Thoracic aorta (tissue), 2 donors: Measurements from ENCODE around the gene PMEL. TPM values are rescaled to one million over a fixed set of nuclear protein-coding genes. Genes with fewer than 3 reads are reported as not detected.
A peak's percentile ranks its signal among the peaks of the same experiment; 100 is the strongest.

Experiments used
- ATAC-seq: fragments of 150-250 bp; one replicate; pipeline ENCODE4 v1.8.0; 2017; ENCODE audit warnings: low read depth; ENCODE audit not compliant: insufficient number of reproducible peaks, low FRiP score
- DNase-seq: peaks from one replicate; pipeline ENCODE4 v3.0.0-alpha.2; 2020; ENCODE audit warnings: low spot score
- H3K27ac ChIP-seq, 2 donors: fragments of 200-600 bp; sonication (generic); 1 replicate in 1 of 2; 2 replicates in 1 of 2; pipeline ENCODE4 v1.5.1; 2016; ENCODE audit warnings: mild to moderate bottlenecking in 2 of 2, moderate library complexity in 2 of 2
- H3K27me3 ChIP-seq: fragments of 200-600 bp; sonication (generic); replicated peaks from 2 replicates; pipeline ENCODE4 v1.6.0; 2016; ENCODE audit warnings: mild to moderate bottlenecking; ENCODE audit not compliant: insufficient read depth
- H3K36me3 ChIP-seq: fragments of 200-600 bp; sonication (generic); one replicate; pipeline ENCODE4 v1.5.1; 2016
- H3K4me1 ChIP-seq, 2 donors: fragments of 200-600 bp; sonication (generic); 1 replicate in 1 of 2; 2 replicates in 1 of 2; pipeline versions ENCODE4 v1.5.1 to v1.6.0; 2016; ENCODE audit warnings: low read depth in 2 of 2, mild to moderate bottlenecking in 1 of 2; ENCODE audit not compliant: control insufficient read depth in 1 of 2
- H3K4me3 ChIP-seq: fragments of 200-600 bp; sonication (generic); 2 replicates; pipeline ENCODE4 v1.5.1; 2016; ENCODE audit warnings: mild to moderate bottlenecking
- H3K9me3 ChIP-seq: fragments of 200-600 bp; sonication (generic); 2 replicates; pipeline ENCODE4 v1.5.1; 2016
- CTCF ChIP-seq: fragments of 200-600 bp; sonication (generic); IDR thresholded peaks from one replicate; pipeline ENCODE4 v1.5.1; 2019; ENCODE audit warnings: antibody characterized with exemption
- total RNA-seq, 2 donors: library from RNA; depleted of rRNA; stranded (reverse); fragments of >200 nt; gene quantifications; one replicate each; pipeline versions ENCODE4 v1.1.0 to v1.2.3, GENCODE V29; 2016

The PMEL gene
- total RNA-seq, 2 donors from 2014 or later = 0.99 TPM; not detected in 1

DNA sequence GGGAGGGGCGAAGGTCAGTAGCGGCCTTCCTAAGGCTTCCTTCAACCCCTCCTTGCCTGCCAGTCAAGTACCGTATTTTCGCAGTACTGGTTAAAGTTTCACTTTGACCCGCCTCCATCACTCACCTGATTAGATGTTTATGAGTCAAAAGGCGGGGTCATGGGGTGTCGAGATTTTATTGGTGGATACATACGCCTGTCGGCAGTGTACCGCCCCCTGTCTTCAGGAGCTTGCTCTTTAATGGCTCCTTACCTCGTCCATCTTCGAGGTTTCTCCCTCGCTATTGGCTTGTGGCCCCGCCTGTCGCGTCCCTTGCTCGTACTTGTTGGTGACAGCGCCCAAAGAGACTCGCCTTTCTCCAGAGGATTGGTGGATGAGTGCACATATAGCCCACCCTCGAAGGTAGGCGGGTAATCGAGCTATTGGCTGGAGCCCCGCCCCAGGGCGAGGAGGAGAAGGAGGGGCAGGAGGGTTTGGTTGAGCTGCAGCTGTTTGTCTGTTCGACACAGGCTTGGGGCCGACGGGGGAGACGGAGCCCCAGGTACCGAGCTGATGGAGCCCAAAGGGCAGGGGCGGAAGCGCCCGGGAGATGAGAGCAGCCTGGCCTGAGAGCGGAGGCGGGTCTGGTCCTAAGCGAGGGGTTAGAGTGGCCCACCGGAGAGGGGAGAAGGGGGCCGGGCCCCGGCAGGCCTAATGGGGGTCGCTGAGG is 7.9 kb upstream of the PMEL start, which contains the start of gene RAB5B:
RAB5B (plus strand) TSS at position 480 of the 709 bp plus-strand sequence. CDS start 12,883 bp downstream, outside the sequence.
- no peak for TF ChIP-seq CTCF
- Histone ChIP-seq H3K27me3 (no peaks in the 10 kb centered on the region), H3K36me3 (no peaks in the 10 kb centered on the region), H3K9me3 (no peaks in the 10 kb centered on the region), H3K27ac (peak within 1 kb of the TSS; percentile 97), H3K4me3 (peak within 1 kb of the TSS; percentile 98), H3K4me1 (peaks cover 17 to 50% of the 10 kb centered on the region in 2 donors)
- DNase-seq = peak; percentile 100
- peak; percentile 94 for ATAC-seq

- no peak for TF ChIP-seq CTCF
- Histone ChIP-seq H3K4me1 (peaks cover 17 to 45% of the 10 kb centered on the region in 2 donors), H3K27ac (peak overlapping the region; percentile 84 to 92), H3K36me3 (no peaks in the 10 kb centered on the region), H3K9me3 (no peaks in the 10 kb centered on the region), H3K4me3 (peak overlapping the region; percentile 72), H3K27me3 (no peaks in the 10 kb centered on the region)
- DNase-seq = no peak
- no peak for ATAC-seq
Observed at GRCh38 chr12:55972911-55973598, 7.2 kb upstream of the PMEL start.

DNA sequence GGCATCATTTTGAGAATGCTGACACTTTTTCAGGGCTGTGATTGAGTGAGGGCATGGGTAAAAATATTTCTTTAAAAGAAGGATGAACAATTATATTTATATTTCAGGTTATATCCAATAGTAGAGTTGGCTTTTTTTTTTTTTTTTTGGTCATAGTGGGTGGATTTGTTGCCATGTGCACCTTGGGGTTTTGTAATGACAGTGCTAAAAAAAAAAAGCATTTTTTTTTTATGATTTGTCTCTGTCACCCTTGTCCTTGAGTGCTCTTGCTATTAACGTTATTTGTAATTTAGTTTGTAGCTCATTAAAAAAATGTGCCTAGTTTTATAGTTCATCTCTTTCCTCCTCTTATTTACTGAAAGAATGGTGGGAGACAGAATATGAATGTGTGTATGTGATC is 6.6 kb upstream of the PMEL start:
- no peaks in the 10 kb centered on the region for H3K9me3 ChIP-seq
- H3K27ac ChIP-seq = peak overlapping the region; percentile 84 to 92
- TF ChIP-seq CTCF = no peak
- DNase-seq (no peak), ATAC-seq (no peak)
- H3K36me3 ChIP-seq = no peaks in the 10 kb centered on the region
- H3K27me3 ChIP-seq = no peaks in the 10 kb centered on the region
- peaks cover 20 to 48% of the 10 kb centered on the region in 2 donors for H3K4me1 ChIP-seq
- H3K4me3 ChIP-seq = peak overlapping the region; percentile 72

DNA sequence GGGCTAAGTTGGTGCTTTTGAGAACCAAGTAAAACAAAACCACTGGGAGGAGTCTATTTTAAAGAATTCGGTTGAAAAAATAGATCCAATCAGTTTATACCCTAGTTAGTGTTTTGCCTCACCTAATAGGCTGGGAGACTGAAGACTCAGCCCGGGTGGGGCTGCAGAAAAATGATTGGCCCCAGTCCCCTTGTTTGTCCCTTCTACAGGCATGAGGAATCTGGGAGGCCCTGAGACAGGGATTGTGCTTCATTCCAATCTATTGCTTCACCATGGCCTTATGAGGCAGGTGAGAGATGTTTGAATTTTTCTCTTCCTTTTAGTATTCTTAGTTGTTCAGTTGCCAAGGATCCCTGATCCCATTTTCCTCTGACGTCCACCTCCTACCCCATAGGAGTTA is 6.2 kb upstream of the PMEL start:
- Histone ChIP-seq H3K4me3 (peak overlapping the region; percentile 72), H3K36me3 (no peaks in the 10 kb centered on the region), H3K9me3 (no peaks in the 10 kb centered on the region), H3K27ac (peak overlapping the region; percentile 84 to 92), H3K27me3 (no peaks in the 10 kb centered on the region), H3K4me1 (peaks cover 23 to 48% of the 10 kb centered on the region in 2 donors)
- ATAC-seq (no peak), DNase-seq (no peak)
- TF ChIP-seq CTCF = no peak

GRCh38 chr12:55970775-55971174 is 4.9 kb upstream of the PMEL start:
- no peaks in the 10 kb centered on the region for H3K36me3 ChIP-seq
- DNase-seq = no peak
- H3K9me3 ChIP-seq = no peaks in the 10 kb centered on the region
- no peak for TF ChIP-seq CTCF
- H3K27ac ChIP-seq = peak overlapping the region in 1 of 2 donors; percentile 84
- H3K27me3 ChIP-seq = no peaks in the 10 kb centered on the region
- no peak overlapping the region for H3K4me3 ChIP-seq
- peaks cover 20 to 44% of the 10 kb centered on the region in 2 donors for H3K4me1 ChIP-seq
- ATAC-seq = no peak
